GM19372 (cell line): ENCODE measurements around the gene ATP2B2.
"Not testable (repeated sequence)": the region's sequence is repeated elsewhere in the genome, so short reads cannot be mapped to it uniquely, and the experiment has no call there.

Source experiments
- ATAC-seq: cut with Tn5 transposase; IDR thresholded peaks from one replicate; pipeline ENCODE4 v1.9.1; 2021; ENCODE audit warnings: mild to moderate bottlenecking, low read depth, moderate library complexity; ENCODE audit not compliant: unreplicated experiment

Gene ATP2B2

GRCh38 chr3:10505050-10505790 is at the start of gene ATP2B2:
Gene ATP2B2, minus strand, starts transcription at chr3:10505586. Its CDS starts 56,043 bp downstream, at chr3:10449543.
- no peak for ATAC-seq

GRCh38 chr3:10554746-10555145 is 49.4 kb upstream of the ATP2B2 start:
- ATAC-seq, result no peak

GRCh38 chr3:10554236-10554611 is 48.8 kb upstream of the ATP2B2 start:
- ATAC-seq, result no peak

- ATAC-seq, result no peak
These were observed 48.3 kb upstream of the ATP2B2 start for GRCh38 chr3:10553591-10554235.

GRCh38 chr3:10552631-10552943 is 47.2 kb upstream of the ATP2B2 start:
- ATAC-seq, result no peak

- ATAC-seq, result no peak
These were observed 46.6 kb upstream of the ATP2B2 start for GRCh38 chr3:10551821-10552630.

GRCh38 chr3:10551139-10551538 is 45.8 kb upstream of the ATP2B2 start:
- ATAC-seq, result no peak

GRCh38 chr3:10550705-10551104 is 45.3 kb upstream of the ATP2B2 start:
- no peak for ATAC-seq

- ATAC-seq, result no peak
These were observed 44.3 kb upstream of the ATP2B2 start for GRCh38 chr3:10549617-10550230.

- ATAC-seq, result no peak
These were observed 43.6 kb upstream of the ATP2B2 start for GRCh38 chr3:10548992-10549391.

GRCh38 chr3:10547841-10548783 is 42.7 kb upstream of the ATP2B2 start:
- ATAC-seq, result no peak

- ATAC-seq, result no peak
These were observed 42.0 kb upstream of the ATP2B2 start for GRCh38 chr3:10547413-10547812.

- no peak for ATAC-seq
These were observed 41.5 kb upstream of the ATP2B2 start for GRCh38 chr3:10546820-10547263.

- ATAC-seq, result no peak
These were observed 40.8 kb upstream of the ATP2B2 start for GRCh38 chr3:10546181-10546624.

- no peak for ATAC-seq
These were observed 37.1 kb upstream of the ATP2B2 start for GRCh38 chr3:10542518-10542917.

GRCh38 chr3:10540347-10540746 is 35.0 kb upstream of the ATP2B2 start:
- ATAC-seq, result not testable (repeated sequence)

GRCh38 chr3:10534066-10534465 is 28.7 kb upstream of the ATP2B2 start:
- no peak for ATAC-seq

- no peak for ATAC-seq
These were observed 28.3 kb upstream of the ATP2B2 start for GRCh38 chr3:10533737-10534023.

GRCh38 chr3:10532939-10533736 is 27.8 kb upstream of the ATP2B2 start:
- ATAC-seq, result no peak
